ACHN (cell line): Measurements from ENCODE around the gene SLC4A2.
"Not testable (repeated sequence)": the region's sequence is repeated elsewhere in the genome, so short reads cannot be mapped to it uniquely, and the experiment has no call there.

Experiments
- DNase-seq: peaks from one replicate; pipeline ENCODE4 v3.0.0-alpha.2; 2015
- in situ Hi-C: cut with HindIII; loops from 2 replicates; pipeline ENCODE4 v1.10.0; 2017; ENCODE audit warnings: low sequenced_read_pairs, low pct_ligation_motif_present, low pct_unique_long_range_greater_than_20kb

SLC4A2 gene

DNA sequence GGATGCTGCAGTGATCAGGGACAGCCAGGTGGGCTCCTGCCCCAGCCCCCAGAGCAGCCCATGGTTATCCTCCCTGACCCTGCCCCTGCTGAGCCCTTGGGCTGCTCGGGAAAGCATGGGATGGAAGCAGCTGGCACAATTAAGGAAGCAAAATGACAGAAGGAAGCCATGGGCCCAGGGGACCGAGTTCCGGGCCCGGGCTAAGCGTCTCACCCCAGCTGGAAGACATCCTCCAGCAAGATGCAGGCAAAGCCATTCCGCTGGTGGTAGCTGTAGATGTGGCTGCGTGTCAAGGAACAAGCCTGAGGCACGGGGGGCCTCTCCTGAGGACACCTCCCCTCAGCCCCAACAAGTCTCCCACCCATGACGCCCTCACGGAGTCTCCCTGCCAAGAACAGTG lies 36.2 kb upstream of the SLC4A2 start:
- DNase-seq, result no peak
- in situ Hi-C loops, result no loop called here

DNA sequence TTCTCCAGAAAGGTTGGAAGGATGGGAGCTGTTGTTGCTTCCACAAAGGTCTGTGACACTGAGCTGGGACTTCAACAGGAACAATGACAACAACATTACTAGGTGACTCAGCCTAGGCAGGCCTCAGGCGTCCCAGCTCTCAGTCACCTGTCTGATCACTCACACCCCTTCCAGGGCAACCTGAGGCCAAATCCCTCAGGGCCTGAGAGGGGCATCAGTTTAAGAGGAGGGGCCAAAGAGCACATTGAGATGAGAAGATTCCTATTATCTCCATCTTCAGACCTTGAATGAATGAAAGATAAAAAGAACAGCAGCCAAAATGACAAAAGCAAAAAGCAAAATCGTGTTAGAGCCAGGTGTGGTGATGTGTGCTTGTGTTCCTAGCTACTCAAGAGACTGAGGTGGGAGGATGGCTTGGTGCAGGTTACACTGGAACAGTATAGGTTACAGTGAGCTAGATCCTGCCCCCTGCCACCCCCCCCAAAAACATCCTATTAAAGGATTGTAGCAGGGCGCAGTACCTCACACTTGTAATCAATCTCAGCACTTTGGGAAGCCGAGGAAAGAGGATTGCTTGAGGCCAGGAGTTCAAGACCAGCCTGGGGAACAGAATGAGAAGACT lies 34.8 kb upstream of the SLC4A2 start, which contains the start of gene ATG9B:
Gene ATG9B (minus strand): TSS at position 60 of the 622 bp plus-strand sequence. CDS start 71 bp downstream, outside the sequence.
- in situ Hi-C loops, result no loop called here
- no peak for DNase-seq

DNA sequence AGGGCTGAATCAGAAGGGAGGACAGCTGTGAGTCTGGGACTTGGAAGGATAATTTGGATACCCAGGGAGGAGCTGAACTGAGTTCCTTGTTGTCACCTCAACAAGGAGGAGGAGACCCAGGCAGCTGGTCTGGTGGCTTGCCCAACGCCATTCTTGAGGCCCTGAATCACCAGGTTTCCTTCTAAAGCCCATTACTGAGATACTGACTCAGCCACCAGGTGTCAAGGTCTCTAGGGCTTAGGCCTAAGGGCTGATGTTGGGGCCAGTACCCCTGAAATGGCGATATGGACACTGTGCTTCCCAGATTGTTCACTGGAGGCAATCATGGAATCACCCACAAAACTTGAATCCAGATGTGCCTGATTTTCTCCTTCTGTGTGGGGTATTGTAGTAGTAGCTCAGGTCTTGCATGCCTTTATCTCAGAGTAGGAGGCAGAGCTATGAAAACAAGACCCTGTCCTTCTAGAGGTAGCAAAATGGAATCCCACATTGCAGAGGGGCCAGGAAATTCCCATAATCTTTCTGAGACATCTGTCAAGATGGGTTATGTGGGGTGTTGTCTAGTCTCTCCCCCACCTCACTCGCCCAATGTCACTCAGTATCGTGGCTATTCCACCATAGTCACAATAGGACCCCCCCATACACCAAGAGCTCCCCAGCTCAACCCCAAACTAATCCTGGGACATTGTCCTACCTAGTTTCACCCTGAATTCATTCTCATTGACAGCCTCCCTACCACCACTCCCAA lies 33.3 kb upstream of the SLC4A2 start:
- DNase-seq, result peak; percentile 55
- in situ Hi-C loops, result no loop called here

DNA sequence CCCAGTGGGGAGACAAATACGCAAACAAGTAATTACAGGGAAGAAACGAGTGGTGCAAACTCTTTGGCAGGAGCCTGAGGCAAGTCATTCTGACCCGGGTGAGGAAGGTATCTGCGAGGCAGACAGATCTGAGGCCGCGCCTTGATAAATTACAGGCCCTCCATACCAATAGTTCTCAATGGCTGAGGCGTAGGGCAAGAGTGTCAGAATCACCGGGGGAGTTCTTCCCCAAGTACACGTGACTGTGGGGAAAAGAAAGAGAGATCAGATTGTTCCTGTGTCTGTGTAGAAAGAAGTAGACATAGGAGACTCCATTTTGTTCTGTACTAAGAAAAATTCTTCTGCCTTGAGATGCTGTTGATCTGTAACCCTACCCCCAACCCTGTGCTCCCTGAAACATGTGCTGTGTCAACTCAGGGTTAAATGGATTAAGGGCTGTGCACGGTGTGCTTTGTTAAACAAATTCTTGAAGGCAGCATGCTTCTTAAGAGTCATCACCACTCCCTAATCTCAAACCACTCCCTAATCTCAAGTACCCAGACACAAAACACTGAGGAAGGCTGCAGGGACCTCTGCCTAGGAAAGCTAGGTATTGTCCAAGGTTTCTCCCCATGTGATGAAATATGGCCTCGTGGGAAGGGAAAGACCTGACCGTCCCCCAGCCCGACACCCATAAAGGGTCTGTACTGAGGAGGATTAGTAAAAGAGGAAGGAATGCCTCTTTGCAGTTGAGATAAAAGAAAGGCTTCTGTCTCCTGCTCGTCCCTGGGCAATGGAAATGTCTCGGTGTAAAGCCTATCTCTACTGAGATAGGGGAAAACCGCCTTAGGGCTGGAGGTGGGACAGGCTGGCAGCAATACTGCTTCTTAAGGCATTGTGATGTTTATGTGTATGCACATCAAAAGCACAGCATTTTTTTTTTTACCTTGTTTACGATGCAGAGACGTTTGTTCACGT lies 32.3 kb upstream of the SLC4A2 start:
- in situ Hi-C loops, DNase-seq: not testable (repeated sequence)

DNA sequence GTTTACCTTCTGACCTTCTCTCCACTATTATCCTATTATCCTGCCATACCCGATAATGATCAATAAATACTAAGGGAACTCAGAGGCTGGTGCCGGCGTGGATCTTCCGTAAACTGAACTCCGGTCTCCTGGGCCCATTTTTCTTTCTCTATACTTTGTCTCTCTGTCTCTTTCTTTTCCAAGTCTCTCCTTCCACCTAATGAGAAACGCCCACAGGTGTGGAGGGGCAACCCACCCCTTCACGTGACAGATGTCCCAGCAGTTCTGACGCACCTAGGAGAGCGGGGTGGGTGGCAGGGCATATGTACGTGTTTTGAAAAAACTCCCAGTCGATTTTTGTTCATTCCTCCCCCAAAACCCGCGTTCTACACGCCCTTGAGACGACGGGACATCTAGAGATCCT lies 31.7 kb upstream of the SLC4A2 start:
- DNase-seq, in situ Hi-C loops: not testable (repeated sequence)

GRCh38 chr7:151028131-151028947 lies 31.1 kb upstream of the SLC4A2 start, which contains the start of gene ABCB8:
TSS of gene ABCB8 (plus strand) at chr7:151028450. CDS start at chr7:151028516, 66 bp downstream.
- in situ Hi-C loops, result no loop called here

DNA sequence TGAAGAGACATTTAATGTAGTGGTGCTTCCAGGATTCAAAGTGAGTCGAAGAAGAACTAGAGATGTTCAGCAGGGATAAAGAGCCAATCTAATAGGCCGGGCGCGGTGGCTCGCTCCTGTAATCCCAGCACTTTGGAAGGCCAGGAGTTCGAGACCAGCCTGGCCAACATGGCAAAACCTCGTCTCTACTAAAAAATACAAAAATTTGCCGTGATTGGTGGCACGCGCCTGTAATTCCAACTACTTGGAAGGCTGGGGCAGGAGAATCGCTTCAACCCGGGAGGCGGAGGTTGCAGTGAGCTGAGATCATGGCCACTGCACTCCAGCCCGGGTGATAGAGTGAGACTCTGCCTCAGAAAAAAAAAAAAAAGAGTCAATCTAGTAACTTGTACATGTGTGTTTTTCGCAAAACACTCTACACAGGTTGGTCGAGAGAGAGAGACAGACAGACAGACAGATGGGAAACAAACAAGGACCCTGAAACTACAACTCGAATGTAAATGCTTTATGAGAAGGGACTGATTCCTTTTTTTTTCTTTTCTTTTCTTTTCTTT lies 30.4 kb upstream of the SLC4A2 start:
- no peak for DNase-seq
- in situ Hi-C loops, result no loop called here

More at GRCh38 chr7:151028131-151028947, 31.1 kb upstream of the SLC4A2 start, which contains the start of gene ABCB8:
- peak; percentile 100 for DNase-seq

DNA sequence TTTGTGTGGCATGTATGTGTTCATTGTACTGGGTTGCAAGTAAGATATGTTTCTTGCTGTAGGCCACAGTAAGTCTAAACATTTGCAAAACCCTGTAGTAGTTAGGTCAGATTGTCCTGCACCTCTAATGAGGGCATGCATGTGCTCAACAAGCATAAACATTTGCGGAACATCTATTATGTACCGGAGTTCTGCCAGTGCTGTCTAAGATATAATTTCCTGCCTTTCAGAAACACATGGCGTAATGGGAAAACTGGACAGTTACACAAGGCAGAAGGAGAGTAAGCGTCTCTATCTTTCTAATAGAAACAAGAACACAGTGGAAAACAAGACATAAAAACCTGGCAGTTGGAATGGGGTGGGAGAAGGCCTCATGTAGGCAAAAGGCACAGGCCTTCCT lies 28.4 kb upstream of the SLC4A2 start:
- in situ Hi-C loops, result no loop called here
- no peak for DNase-seq

DNA sequence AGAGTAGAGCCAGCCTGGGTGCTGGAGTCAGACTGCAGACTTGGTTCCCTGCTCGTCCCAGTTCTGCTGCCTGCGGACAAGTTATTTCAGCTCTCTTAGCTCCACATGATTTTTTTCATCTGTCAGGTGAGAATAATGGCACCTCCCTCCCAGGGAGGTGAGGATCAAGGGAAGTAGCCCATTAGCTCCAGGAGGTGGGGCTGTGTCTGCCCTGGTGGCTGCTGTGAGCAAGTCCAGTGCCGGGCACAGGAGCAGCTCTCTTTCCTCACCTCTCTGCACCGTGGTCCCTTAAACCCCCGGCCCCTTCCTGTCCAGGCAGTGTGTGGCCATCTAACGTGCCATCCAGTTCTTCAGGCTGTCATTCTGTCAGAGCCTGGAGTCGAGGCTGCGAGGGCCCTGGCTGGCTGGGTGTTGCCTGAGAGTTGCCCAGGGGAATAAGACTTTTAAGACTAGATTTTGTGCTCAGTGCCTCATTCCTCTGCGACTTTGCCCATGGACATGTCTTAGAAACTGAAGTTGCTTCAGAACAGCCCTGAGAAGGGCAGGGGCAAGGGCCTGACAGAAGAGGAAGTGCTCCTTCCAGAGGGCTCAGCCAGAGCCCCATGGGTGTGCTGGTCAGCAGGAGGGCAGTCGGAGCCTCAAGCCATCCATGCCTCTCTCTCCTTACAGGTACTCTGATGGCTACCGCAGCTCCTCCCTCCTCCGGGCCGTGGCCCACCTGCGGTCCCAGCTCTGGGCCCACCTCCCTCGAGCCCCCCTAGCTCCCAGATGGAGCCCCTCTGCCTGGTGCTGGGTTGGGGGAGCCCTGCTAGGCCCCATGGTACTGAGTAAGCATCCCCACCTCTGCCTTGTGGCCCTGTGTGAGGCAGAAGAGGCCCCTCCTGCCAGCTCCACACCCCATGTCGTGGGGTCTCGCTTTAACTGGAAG lies 26.2 kb upstream of the SLC4A2 start:
- in situ Hi-C loops, result no loop called here
- peak; percentile 39 for DNase-seq

DNA sequence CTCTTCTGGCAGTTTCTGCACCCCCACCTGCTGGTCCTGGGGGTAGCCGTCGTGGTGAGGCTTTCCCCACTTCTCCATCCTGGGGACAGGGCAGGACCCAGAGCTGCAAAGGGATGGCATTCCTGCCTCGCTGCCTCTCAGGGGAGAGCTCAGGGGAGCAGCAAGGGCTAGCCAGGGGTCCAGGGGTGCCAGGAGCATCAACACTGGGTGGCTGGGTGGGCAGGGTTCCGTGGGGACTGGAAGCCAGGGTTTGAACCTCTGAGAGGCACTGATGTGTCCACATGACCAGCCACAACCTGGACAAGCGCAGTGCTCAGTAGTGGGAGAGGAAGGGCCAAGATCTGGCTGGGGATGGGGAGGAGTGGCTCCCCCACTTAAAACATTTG lies 25.5 kb upstream of the SLC4A2 start:
- DNase-seq, result no peak
- in situ Hi-C loops, result no loop called here

- in situ Hi-C loops, result no loop called here
- DNase-seq, result no peak
Observed at GRCh38 chr7:151034312-151035025, 24.9 kb upstream of the SLC4A2 start.

DNA sequence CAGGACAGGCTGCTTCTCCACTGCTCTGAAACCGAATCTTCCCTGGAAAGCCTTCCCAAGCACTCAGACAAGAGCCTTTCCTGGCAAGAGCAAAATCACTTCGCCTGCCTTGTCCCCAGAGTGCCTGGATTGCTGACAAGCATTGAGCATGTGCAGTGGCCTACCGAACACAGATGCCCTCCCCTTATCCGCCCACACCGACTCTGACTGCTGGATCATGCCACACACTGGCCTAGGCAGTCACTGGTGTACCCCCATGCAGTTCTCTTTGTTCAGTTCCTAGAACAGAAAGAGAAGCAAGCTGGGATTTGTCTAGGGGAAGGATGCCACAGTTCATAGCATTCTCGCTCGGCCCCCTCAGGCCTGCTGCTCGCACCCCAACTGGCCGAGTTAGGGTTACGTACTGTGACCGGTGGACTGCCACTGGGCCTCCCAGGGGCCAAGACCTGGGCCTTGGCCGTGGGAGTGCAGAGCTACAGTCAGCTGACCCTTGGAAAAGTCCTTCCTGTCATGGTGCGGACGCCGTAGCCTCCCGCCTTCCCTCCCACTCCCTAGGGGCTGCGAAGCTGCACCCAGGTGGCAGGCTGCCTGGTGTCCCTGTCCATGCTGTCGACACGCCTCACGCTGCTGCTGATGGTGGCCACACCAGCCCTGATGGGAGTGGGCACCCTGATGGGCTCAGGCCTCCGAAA lies 24.2 kb upstream of the SLC4A2 start:
- DNase-seq, result no peak
- in situ Hi-C loops, result no loop called here

GRCh38 chr7:151035902-151036301 lies 23.5 kb upstream of the SLC4A2 start:
- in situ Hi-C loops, result no loop called here
- DNase-seq, result no peak

GRCh38 chr7:151038951-151039849 lies 20.2 kb upstream of the SLC4A2 start:
- in situ Hi-C loops, result no loop called here
- peak; percentile 96 for DNase-seq
